Measurements from ENCODE around the gene SS18L1. TPM values are rescaled to one million over a fixed set of nuclear protein-coding genes. Genes with fewer than 3 reads are reported as not detected.

SS18L1 gene
- total RNA-seq, 1 experiment from 2014 or later: 21.6 TPM

- TF ChIP-seq SIN3A (IDR thresholded peaks at IDR 0.05; ENCODE audit: borderline replicate concordance, insufficient read depth, low read depth, low read length): no peak
- TF ChIP-seq POLR2AphosphoS5 (IDR thresholded peaks at IDR 0.05; ENCODE audit: low read depth, low read length): no peak
- no peak for TF ChIP-seq TCF7L2 (IDR thresholded peaks at IDR 0.05; ENCODE audit: low read depth, low read length)
- TF ChIP-seq, protein P1, sequence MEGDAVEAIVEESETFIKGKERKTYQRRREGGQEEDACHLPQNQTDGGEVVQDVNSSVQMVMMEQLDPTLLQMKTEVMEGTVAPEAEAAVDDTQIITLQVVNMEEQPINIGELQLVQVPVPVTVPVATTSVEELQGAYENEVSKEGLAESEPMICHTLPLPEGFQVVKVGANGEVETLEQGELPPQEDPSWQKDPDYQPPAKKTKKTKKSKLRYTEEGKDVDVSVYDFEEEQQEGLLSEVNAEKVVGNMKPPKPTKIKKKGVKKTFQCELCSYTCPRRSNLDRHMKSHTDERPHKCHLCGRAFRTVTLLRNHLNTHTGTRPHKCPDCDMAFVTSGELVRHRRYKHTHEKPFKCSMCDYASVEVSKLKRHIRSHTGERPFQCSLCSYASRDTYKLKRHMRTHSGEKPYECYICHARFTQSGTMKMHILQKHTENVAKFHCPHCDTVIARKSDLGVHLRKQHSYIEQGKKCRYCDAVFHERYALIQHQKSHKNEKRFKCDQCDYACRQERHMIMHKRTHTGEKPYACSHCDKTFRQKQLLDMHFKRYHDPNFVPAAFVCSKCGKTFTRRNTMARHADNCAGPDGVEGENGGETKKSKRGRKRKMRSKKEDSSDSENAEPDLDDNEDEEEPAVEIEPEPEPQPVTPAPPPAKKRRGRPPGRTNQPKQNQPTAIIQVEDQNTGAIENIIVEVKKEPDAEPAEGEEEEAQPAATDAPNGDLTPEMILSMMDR (IDR thresholded peaks at IDR 0.05): no peak
- TF ChIP-seq REST (IDR thresholded peaks at IDR 0.05; ENCODE audit: insufficient read depth in 1 of 2, low read depth in 2 of 2, low read length in 1 of 2): no peak
- ATAC-seq: no peak
- POLR2A ChIA-PET: no interaction called here
- H3K36me3 ChIP-seq (ENCODE audit: control insufficient read depth, insufficient read depth, low read length): peaks cover 43% of the 10 kb centered on the region
- no peak overlapping the region for H3K4me3 ChIP-seq (ENCODE audit: low read depth in 2 of 2, low read length in 2 of 2)
- H3K27ac ChIP-seq (ENCODE audit: low read length): no peak overlapping the region
- intact Hi-C loops (cut with micrococcal nuclease; ENCODE audit: unreplicated experiment) (loop anchor here (2.0 to 5.0 kb wide), 2 partner anchors 70 to 127 kb away; partner anchors contain the start of gene TAF4), in situ Hi-C loops (cut with HindIII; ENCODE audit: low pct_unique_long_range_greater_than_20kb, low sequenced_read_pairs) (no loop called here)
- CTCF ChIA-PET: no interaction called here
- BruUV-seq (replicated peaks): no TSS peak
- peaks cover 12% of the 10 kb centered on the region; the same call in 1 of the 2 replicates for H3K4me1 ChIP-seq (ENCODE audit: control insufficient read depth, insufficient read depth, low read length)
- no peak for DNase-seq (ENCODE audit: low read depth, low spot score)
- H3K27me3 ChIP-seq (ENCODE audit: control insufficient read depth, insufficient read depth, low read length): no peaks in the 10 kb centered on the region
- H3K9me3 ChIP-seq (ENCODE audit: control insufficient read depth, insufficient read depth, low read depth, low read length): no peaks in the 10 kb centered on the region
Observed at GRCh38 chr20:62137478-62138203, 5.9 kb upstream of the SS18L1 start.

- no peaks in the 10 kb centered on the region for H3K9me3 ChIP-seq (ENCODE audit: control insufficient read depth, insufficient read depth, low read depth, low read length)
- BruUV-seq (replicated peaks): no TSS peak
- H3K4me3 ChIP-seq (ENCODE audit: low read depth in 2 of 2, low read length in 2 of 2): no peak overlapping the region
- intact Hi-C loops (cut with micrococcal nuclease; ENCODE audit: unreplicated experiment) (loop anchor here (5.0 kb wide), 1 partner anchor 71 kb away; the partner anchor contains the start of gene TAF4), in situ Hi-C loops (cut with HindIII; ENCODE audit: low pct_unique_long_range_greater_than_20kb, low sequenced_read_pairs) (no loop called here)
- no peaks in the 10 kb centered on the region for H3K27me3 ChIP-seq (ENCODE audit: control insufficient read depth, insufficient read depth, low read length)
- peaks cover 43% of the 10 kb centered on the region for H3K36me3 ChIP-seq (ENCODE audit: control insufficient read depth, insufficient read depth, low read length)
- peaks cover 12% of the 10 kb centered on the region; the same call in 1 of the 2 replicates for H3K4me1 ChIP-seq (ENCODE audit: control insufficient read depth, insufficient read depth, low read length)
- TF ChIP-seq REST (IDR thresholded peaks at IDR 0.05; ENCODE audit: insufficient read depth in 1 of 2, low read depth in 2 of 2, low read length in 1 of 2) (0 out of 4 replicates have a peak, but pooled peaks of 1 of the 2 experiments have one; percentile 41), POLR2AphosphoS5 (IDR thresholded peaks at IDR 0.05; ENCODE audit: low read depth, low read length) (no peak)
- ATAC-seq: no peak
- CTCF ChIA-PET: no interaction called here
- no peak for DNase-seq (ENCODE audit: low read depth, low spot score)
- H3K27ac ChIP-seq (ENCODE audit: low read length): no peak overlapping the region
- POLR2A ChIA-PET: no interaction called here
Observed at GRCh38 chr20:62138204-62138543, 5.4 kb upstream of the SS18L1 start.

Data from Panc1 (cell line).